H9 (cell line): ENCODE measurements around the gene ZMYND12. TPM values are rescaled to one million over a fixed set of nuclear protein-coding genes. Genes with fewer than 3 reads are reported as not detected.

ENCODE experiments used
- DNase-seq: peaks from one replicate; pipeline ENCODE4 v3.0.0-alpha.2; 2017
- H2AFZ ChIP-seq: one replicate; pipeline ENCODE4 v1.6.1; 2013; ENCODE audit warnings: mild to moderate bottlenecking, low read length, control low read depth, moderate library complexity
- H2AK5ac ChIP-seq: 2 replicates; pipeline ENCODE4 v1.6.1; 2013; ENCODE audit warnings: low read length, control low read depth, mixed read lengths; ENCODE audit not compliant: insufficient read length
- H2BK120ac ChIP-seq: one replicate; pipeline ENCODE4 v1.6.1; 2013; ENCODE audit warnings: low read depth, mild to moderate bottlenecking, low read length, control low read depth, inconsistent platforms; ENCODE audit not compliant: poor library complexity, severe bottlenecking
- H2BK12ac ChIP-seq: 2 replicates; pipeline ENCODE4 v1.6.1; 2013; ENCODE audit warnings: low read length, control low read depth, mixed read lengths, low read depth; ENCODE audit not compliant: insufficient read length
- H2BK15ac ChIP-seq: 2 replicates; pipeline ENCODE4 v1.6.1; 2013; ENCODE audit warnings: low read depth, low read length, control low read depth
- H2BK20ac ChIP-seq: one replicate; pipeline ENCODE4 v1.6.1; 2013; ENCODE audit warnings: low read depth, mild to moderate bottlenecking, low read length, control low read depth, inconsistent platforms; ENCODE audit not compliant: poor library complexity, severe bottlenecking
- H2BK5ac ChIP-seq: 2 replicates; pipeline ENCODE4 v1.6.1; 2013; ENCODE audit warnings: low read length, control low read depth, mixed read lengths; ENCODE audit not compliant: insufficient read length
- H3K14ac ChIP-seq: 2 replicates; pipeline ENCODE4 v1.6.1; 2013; ENCODE audit warnings: low read length, control low read depth; ENCODE audit not compliant: insufficient read depth
- H3K18ac ChIP-seq: 2 replicates; pipeline ENCODE4 v1.6.1; 2013; ENCODE audit warnings: low read depth, mild to moderate bottlenecking, mixed read lengths, low read length, control low read depth; ENCODE audit not compliant: insufficient read length
- H3K23ac ChIP-seq: 2 replicates; pipeline ENCODE4 v1.6.1; 2013; ENCODE audit warnings: low read length, control low read depth, mixed read lengths, low read depth; ENCODE audit not compliant: insufficient read length
- H3K23me2 ChIP-seq: 2 replicates; pipeline ENCODE4 v1.6.1; 2013; ENCODE audit warnings: low read depth, mild to moderate bottlenecking, mixed read lengths, low read length, control low read depth; ENCODE audit not compliant: insufficient read length, poor library complexity, severe bottlenecking
- H3K27ac ChIP-seq: 2 replicates; pipeline ENCODE4 v1.5.1; 2013; ENCODE audit warnings: low read length, control low read depth, mixed read lengths, low read depth; ENCODE audit not compliant: insufficient read length
- H3K27me3 ChIP-seq: 2 replicates; pipeline ENCODE4 v1.6.1; 2013; ENCODE audit warnings: low read length, control low read depth, inconsistent platforms; ENCODE audit not compliant: insufficient read depth
- H3K4ac ChIP-seq: 2 replicates; pipeline ENCODE4 v1.6.1; 2013; ENCODE audit warnings: low read depth, mild to moderate bottlenecking, control low read depth, inconsistent platforms, low read length, moderate library complexity
- H3K4me1 ChIP-seq: 2 replicates; pipeline ENCODE4 v1.6.1; 2013; ENCODE audit warnings: low read length, control low read depth, inconsistent platforms; ENCODE audit not compliant: insufficient read depth
- H3K4me2 ChIP-seq: 2 replicates; pipeline ENCODE4 v1.6.1; 2013; ENCODE audit warnings: low read length, control low read depth, mixed read lengths; ENCODE audit not compliant: insufficient read length, insufficient read depth
- H3K56ac ChIP-seq: 2 replicates; pipeline ENCODE4 v1.6.1; 2013; ENCODE audit warnings: low read depth, mild to moderate bottlenecking, mixed read lengths, low read length, control low read depth; ENCODE audit not compliant: insufficient read length
- H3K79me1 ChIP-seq: 2 replicates; pipeline ENCODE4 v1.6.1; 2013; ENCODE audit warnings: low read depth, mild to moderate bottlenecking, moderate library complexity, low read length, control low read depth, inconsistent platforms; ENCODE audit not compliant: insufficient read depth, poor library complexity, severe bottlenecking
- H3K79me2 ChIP-seq: 2 replicates; pipeline ENCODE4 v1.6.1; 2013; ENCODE audit warnings: low read length, control low read depth, inconsistent platforms; ENCODE audit not compliant: insufficient read depth
- H3K9ac ChIP-seq: 2 replicates; pipeline ENCODE4 v1.6.1; 2013; ENCODE audit warnings: low read length, control low read depth, mixed read lengths; ENCODE audit not compliant: insufficient read length; ENCODE audit errors: extremely low read depth
- H3K9me3 ChIP-seq: one replicate; pipeline ENCODE4 v1.6.1; 2013; ENCODE audit warnings: low read depth, low read length, inconsistent platforms; ENCODE audit not compliant: control insufficient read depth
- H3T11ph ChIP-seq: one replicate; pipeline ENCODE4 v1.6.1; 2013; ENCODE audit warnings: mild to moderate bottlenecking, low read length, control low read depth, inconsistent platforms
- H4K20me1 ChIP-seq: one replicate; pipeline ENCODE4 v1.6.1; 2013; ENCODE audit not compliant: control insufficient read depth, insufficient read length, insufficient read depth
- H4K5ac ChIP-seq: 2 replicates; pipeline ENCODE4 v1.6.1; 2013; ENCODE audit warnings: low read depth, mild to moderate bottlenecking, mixed read lengths, low read length, control low read depth; ENCODE audit not compliant: insufficient read length
- H4K8ac ChIP-seq: replicated peaks from 2 replicates; pipeline ENCODE4 v1.6.1; 2013; ENCODE audit warnings: low read length, control low read depth, mixed read lengths, low read depth; ENCODE audit not compliant: insufficient read length
- H4K91ac ChIP-seq: 2 replicates; pipeline ENCODE4 v1.6.1; 2013; ENCODE audit warnings: low read depth, mild to moderate bottlenecking, moderate library complexity, mixed read lengths, low read length, control low read depth; ENCODE audit not compliant: insufficient read length
- H3K27ac Mint-ChIP-seq, 3 experiments: 2 replicates in 2 of 3; 3 replicates in 1 of 3; pipeline ENCODE4 v1.8.0; 2020 to 2021; ENCODE audit warnings: mixed read lengths in 3 of 3, mild to moderate bottlenecking in 1 of 3, moderate library complexity in 1 of 3
- H3K27me3 Mint-ChIP-seq: 2 replicates; pipeline ENCODE4 v1.8.0; 2021; ENCODE audit warnings: low read depth, mild to moderate bottlenecking, moderate library complexity, mixed read lengths
- H3K36me3 Mint-ChIP-seq, 3 experiments: 2 replicates in 2 of 3; 3 replicates in 1 of 3; pipeline ENCODE4 v1.8.0; 2020 to 2021; ENCODE audit warnings: low read depth in 3 of 3, mixed read lengths in 3 of 3; ENCODE audit not compliant: insufficient read depth in 1 of 3
- H3K4me1 Mint-ChIP-seq, 2 experiments: 2 replicates each; pipeline ENCODE4 v1.8.0; 2020; ENCODE audit warnings: mixed read lengths in 2 of 2
- H3K4me3 Mint-ChIP-seq, 2 experiments: 2 replicates in 1 of 2; 3 replicates in 1 of 2; pipeline ENCODE4 v1.8.0; 2020 to 2021; ENCODE audit warnings: mild to moderate bottlenecking in 2 of 2, mixed read lengths in 2 of 2, moderate library complexity in 1 of 2
- H3K9me3 Mint-ChIP-seq, 2 experiments: 2 replicates in 1 of 2; 3 replicates in 1 of 2; pipeline ENCODE4 v1.8.0; 2020; ENCODE audit warnings: mild to moderate bottlenecking in 2 of 2, mixed read lengths in 2 of 2, moderate library complexity in 1 of 2
- WGBS: extraction: QIAGEN DNeasy Blood & Tissue Kit; methylation state at CpG from one replicate; pipeline ENCODE4 v1.1.7; 2013; ENCODE audit warnings: missing lambda C conversion rate, low lambda C conversion rate, mixed read lengths; ENCODE audit not compliant: insufficient read length; ENCODE audit errors: extremely low coverage; 5-methylcytosine and 5-hydroxymethylcytosine counted together
- total RNA-seq: library from RNA; stranded (reverse); gene quantifications from 2 replicates; pipeline ENCODE4 v1.2.1, GENCODE V29; 2021
- TF ChIP-seq, protein P1 (sequence below): fragments of 200-600 bp; sonication (generic); conservative IDR thresholded peaks from 3 replicates; pipeline ENCODE4 v1.8.0; 2021; ENCODE audit warnings: antibody characterized with exemption, mild to moderate bottlenecking

ZMYND12 gene
- total RNA-seq, 1 experiment from 2014 or later: 0.42 TPM

DNA sequence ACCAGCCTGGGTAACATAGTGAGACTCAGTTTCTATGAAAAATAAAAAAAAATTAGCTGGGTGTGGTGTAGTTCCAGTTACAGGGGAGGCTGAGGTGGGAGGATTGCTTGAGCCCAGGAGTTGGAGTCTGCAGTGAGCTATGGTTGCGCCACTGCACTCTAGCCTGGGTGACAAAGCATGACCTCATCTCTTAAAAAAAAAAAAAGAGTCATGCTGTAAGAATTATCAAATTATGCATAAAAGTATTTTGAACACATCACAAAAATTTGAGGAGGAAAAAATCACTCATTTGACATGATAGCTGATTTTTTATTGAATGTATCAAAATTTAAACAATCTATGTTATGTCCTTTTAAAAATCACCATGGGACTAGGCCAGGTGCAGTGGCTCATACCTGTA, 25.1 kb upstream of the ZMYND12 start:
- DNase-seq: no peak

More for the DNA sequence above, 25.1 kb upstream of the ZMYND12 start:
- no peak overlapping the region; a peak in 1 of 7 replicates for H3K27ac Mint-ChIP-seq
- Histone ChIP-seq H2BK20ac (no peak overlapping the region), H2BK120ac (no peak overlapping the region), H3K79me2 (no peaks in the 10 kb centered on the region), H2BK12ac (no peak overlapping the region), H2AFZ (no peak overlapping the region), H3K27ac (no peak overlapping the region), H3T11ph (no peak overlapping the region), H3K23ac (no peak overlapping the region), H2BK15ac (no peak overlapping the region), H3K23me2 (peaks cover 2% of the 10 kb centered on the region), H2AK5ac (no peak overlapping the region), H3K4me2 (no peak overlapping the region), H2BK5ac (no peak overlapping the region), H4K20me1 (no peaks in the 10 kb centered on the region), H3K18ac (no peak overlapping the region), H4K8ac (no peak overlapping the region), H3K4me1 (no peaks in the 10 kb centered on the region), H3K56ac (no peak overlapping the region), H3K9me3 (no peaks in the 10 kb centered on the region), H3K27me3 (no peaks in the 10 kb centered on the region), H3K79me1 (no peaks in the 10 kb centered on the region), H4K5ac (no peak overlapping the region), H4K91ac (no peak overlapping the region), H3K14ac (no peak overlapping the region), H3K9ac (no peak overlapping the region), H3K4ac (no peak overlapping the region)
- no peak overlapping the region for H3K4me3 Mint-ChIP-seq
- peaks cover 3 to 4% of the 10 kb centered on the region in 2 experiments for H3K4me1 Mint-ChIP-seq
- H3K36me3 Mint-ChIP-seq: no peaks in the 10 kb centered on the region
- H3K27me3 Mint-ChIP-seq: no peaks in the 10 kb centered on the region; the same call in 1 of the 2 replicates
- no CpG with 5 or more reads among the region's 1 CpG for WGBS
- no peaks in the 10 kb centered on the region for H3K9me3 Mint-ChIP-seq
- TF ChIP-seq, protein P1, sequence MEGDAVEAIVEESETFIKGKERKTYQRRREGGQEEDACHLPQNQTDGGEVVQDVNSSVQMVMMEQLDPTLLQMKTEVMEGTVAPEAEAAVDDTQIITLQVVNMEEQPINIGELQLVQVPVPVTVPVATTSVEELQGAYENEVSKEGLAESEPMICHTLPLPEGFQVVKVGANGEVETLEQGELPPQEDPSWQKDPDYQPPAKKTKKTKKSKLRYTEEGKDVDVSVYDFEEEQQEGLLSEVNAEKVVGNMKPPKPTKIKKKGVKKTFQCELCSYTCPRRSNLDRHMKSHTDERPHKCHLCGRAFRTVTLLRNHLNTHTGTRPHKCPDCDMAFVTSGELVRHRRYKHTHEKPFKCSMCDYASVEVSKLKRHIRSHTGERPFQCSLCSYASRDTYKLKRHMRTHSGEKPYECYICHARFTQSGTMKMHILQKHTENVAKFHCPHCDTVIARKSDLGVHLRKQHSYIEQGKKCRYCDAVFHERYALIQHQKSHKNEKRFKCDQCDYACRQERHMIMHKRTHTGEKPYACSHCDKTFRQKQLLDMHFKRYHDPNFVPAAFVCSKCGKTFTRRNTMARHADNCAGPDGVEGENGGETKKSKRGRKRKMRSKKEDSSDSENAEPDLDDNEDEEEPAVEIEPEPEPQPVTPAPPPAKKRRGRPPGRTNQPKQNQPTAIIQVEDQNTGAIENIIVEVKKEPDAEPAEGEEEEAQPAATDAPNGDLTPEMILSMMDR: no peak
